Activated CD4-positive, CD25-positive, alpha-beta regulatory T cell treated with anti-CD3 and anti-CD28 coated beads, Interleukin-2, amount 50 U/mL, for 24 hours (primary cell): ENCODE results near the gene CHCHD3.

Experiments used
- ATAC-seq, 2 donors: fragments of 150-1000 bp; cut with Tn5 transposase; one replicate each; pipeline ENCODE4 v1.10.0; 2021; ENCODE audit warnings: mild to moderate bottlenecking in 1 of 2, moderate library complexity in 1 of 2

CHCHD3 gene

GRCh38 chr7:133076142-133076541, 5.7 kb downstream of the CHCHD3 start:
- no peak for ATAC-seq

- no peak for ATAC-seq
Measured at GRCh38 chr7:133071506-133071905, 10.4 kb downstream of the CHCHD3 start.

- no peak for ATAC-seq
Measured at GRCh38 chr7:133070562-133070961, 11.3 kb downstream of the CHCHD3 start.

GRCh38 chr7:133065301-133065700, 16.6 kb downstream of the CHCHD3 start:
- ATAC-seq = no peak

GRCh38 chr7:133064082-133064820, 17.6 kb downstream of the CHCHD3 start:
- ATAC-seq = no peak

GRCh38 chr7:133061792-133062191, 20.1 kb downstream of the CHCHD3 start:
- ATAC-seq = no peak

GRCh38 chr7:133061357-133061756, 20.5 kb downstream of the CHCHD3 start:
- no peak for ATAC-seq

GRCh38 chr7:133060004-133060403, 21.9 kb downstream of the CHCHD3 start:
- no peak for ATAC-seq

- no peak for ATAC-seq
Measured at GRCh38 chr7:133059263-133059662, 22.6 kb downstream of the CHCHD3 start.

GRCh38 chr7:133056370-133057238, 25.3 kb downstream of the CHCHD3 start:
- no peak for ATAC-seq

- no peak for ATAC-seq
Measured at GRCh38 chr7:133054162-133054840, 27.6 kb downstream of the CHCHD3 start.

GRCh38 chr7:133053321-133053891, 28.5 kb downstream of the CHCHD3 start:
- ATAC-seq = peak in 1 of 2 donors; percentile 24

GRCh38 chr7:133052826-133053225, 29.1 kb downstream of the CHCHD3 start:
- ATAC-seq = no peak

GRCh38 chr7:133052401-133052756, 29.5 kb downstream of the CHCHD3 start:
- ATAC-seq = no peak

GRCh38 chr7:133051719-133052400, 30.0 kb downstream of the CHCHD3 start:
- no peak for ATAC-seq

GRCh38 chr7:133051066-133051465, 30.8 kb downstream of the CHCHD3 start:
- no peak for ATAC-seq

GRCh38 chr7:133050200-133050995, 31.5 kb downstream of the CHCHD3 start:
- no peak for ATAC-seq

GRCh38 chr7:133048589-133048988, 33.3 kb downstream of the CHCHD3 start:
- ATAC-seq = no peak

- no peak for ATAC-seq
Measured at GRCh38 chr7:133047321-133047720, 34.6 kb downstream of the CHCHD3 start.

- ATAC-seq = no peak
Measured at GRCh38 chr7:133044722-133045473, 37.0 kb downstream of the CHCHD3 start.

GRCh38 chr7:133040674-133041073, 41.2 kb downstream of the CHCHD3 start:
- ATAC-seq = no peak
